HUES64 (cell line): ENCODE data around the gene PRPF18.

Source experiments
- H3K27ac ChIP-seq: 2 replicates; pipeline ENCODE4 v1.7.0; 2013; ENCODE audit warnings: low read depth, low read length, inconsistent platforms
- H3K27me3 ChIP-seq: 2 replicates; pipeline ENCODE4 v1.6.1; 2013; ENCODE audit warnings: mild to moderate bottlenecking, low read length; ENCODE audit not compliant: insufficient read depth
- H3K36me3 ChIP-seq: 2 replicates; pipeline ENCODE4 v1.6.1; 2013; ENCODE audit warnings: mild to moderate bottlenecking, low read length; ENCODE audit not compliant: insufficient read depth
- H3K4me1 ChIP-seq: 2 replicates; pipeline ENCODE4 v1.6.1; 2013; ENCODE audit warnings: mild to moderate bottlenecking, low read length, moderate library complexity; ENCODE audit not compliant: insufficient read depth
- H3K4me3 ChIP-seq: 2 replicates; pipeline ENCODE4 v1.5.1; 2013; ENCODE audit warnings: mild to moderate bottlenecking, low read length, moderate library complexity
- H3K9ac ChIP-seq: 2 replicates; pipeline ENCODE4 v1.6.1; 2013; ENCODE audit warnings: mild to moderate bottlenecking, low read depth, low read length
- H3K9me3 ChIP-seq: 2 replicates; pipeline ENCODE4 v1.6.1; 2013; ENCODE audit warnings: low read depth, low read length; ENCODE audit not compliant: insufficient read depth
- WGBS: fragments of 150-250, 120-280 bp; methylation state at CpG from one replicate; pipeline ENCODE4 v1.1.7; 2013; ENCODE audit warnings: missing lambda C conversion rate; 5-methylcytosine and 5-hydroxymethylcytosine counted together

PRPF18 gene

GRCh38 chr10:13604357-13605040 is 17.7 kb downstream of the PRPF18 start:
- 80% methylated on average over 1 of the region's 2 CpGs for WGBS
- Histone ChIP-seq H3K9ac (no peak overlapping the region), H3K4me1 (peaks cover 9% of the 10 kb centered on the region; the same call in 1 of the 2 replicates), H3K36me3 (peaks cover 36% of the 10 kb centered on the region), H3K27me3 (no peaks in the 10 kb centered on the region), H3K4me3 (no peak overlapping the region), H3K27ac (no peak overlapping the region), H3K9me3 (no peaks in the 10 kb centered on the region)

GRCh38 chr10:13608246-13608853 is 21.6 kb downstream of the PRPF18 start:
- peaks cover 9% of the 10 kb centered on the region; the same call in 1 of the 2 replicates for H3K4me1 ChIP-seq
- peak overlapping the region; percentile 39; the same call in 1 of the 2 replicates for H3K27ac ChIP-seq
- H3K9ac ChIP-seq: peak overlapping the region; percentile 39; the same call in 1 of the 2 replicates
- H3K4me3 ChIP-seq: no peak overlapping the region
- H3K27me3 ChIP-seq: no peaks in the 10 kb centered on the region
- WGBS: 93% methylated on average over 8 of the region's 8 CpGs
- H3K9me3 ChIP-seq: no peaks in the 10 kb centered on the region
- H3K36me3 ChIP-seq: peaks cover 32% of the 10 kb centered on the region

GRCh38 chr10:13612654-13613373 is 26.0 kb downstream of the PRPF18 start:
- H3K27ac ChIP-seq: no peak overlapping the region
- peaks cover 34% of the 10 kb centered on the region for H3K36me3 ChIP-seq
- no peaks in the 10 kb centered on the region for H3K27me3 ChIP-seq
- 93% methylated on average over 2 of the region's 3 CpGs for WGBS
- H3K9ac ChIP-seq: no peak overlapping the region
- peaks cover 42% of the 10 kb centered on the region for H3K4me1 ChIP-seq
- no peaks in the 10 kb centered on the region for H3K9me3 ChIP-seq
- no peak overlapping the region for H3K4me3 ChIP-seq

GRCh38 chr10:13613519-13613918 is 26.8 kb downstream of the PRPF18 start:
- no peaks in the 10 kb centered on the region for H3K9me3 ChIP-seq
- peaks cover 36% of the 10 kb centered on the region for H3K4me1 ChIP-seq
- H3K9ac ChIP-seq: no peak overlapping the region
- H3K36me3 ChIP-seq: peaks cover 38% of the 10 kb centered on the region
- WGBS: 83% methylated on average over 4 of the region's 5 CpGs
- H3K4me3 ChIP-seq: no peak overlapping the region
- H3K27me3 ChIP-seq: no peaks in the 10 kb centered on the region
- no peak overlapping the region for H3K27ac ChIP-seq

- Histone ChIP-seq H3K27me3 (no peaks in the 10 kb centered on the region), H3K36me3 (peaks cover 42% of the 10 kb centered on the region), H3K9me3 (no peaks in the 10 kb centered on the region), H3K9ac (peak overlapping the region; percentile 41; the same call in 1 of the 2 replicates), H3K4me3 (no peak overlapping the region), H3K4me1 (peaks cover 34% of the 10 kb centered on the region), H3K27ac (peak overlapping the region; percentile 71)
- WGBS: 76% methylated on average over 8 of the region's 8 CpGs
These were observed 28.0 kb downstream of the PRPF18 start for GRCh38 chr10:13614530-13615332.

GRCh38 chr10:13615650-13616300 is 29.0 kb downstream of the PRPF18 start:
- Histone ChIP-seq H3K36me3 (peaks cover 32% of the 10 kb centered on the region), H3K4me1 (peaks cover 34% of the 10 kb centered on the region), H3K4me3 (0 out of 2 replicates have a peak overlapping the region, but pooled peaks have one; percentile 1), H3K27me3 (no peaks in the 10 kb centered on the region), H3K9ac (peak overlapping the region; percentile 41), H3K27ac (peak overlapping the region; percentile 71), H3K9me3 (no peaks in the 10 kb centered on the region)
- WGBS: 37% methylated on average over 7 of the region's 7 CpGs

- no peak overlapping the region for H3K9ac ChIP-seq
- H3K4me3 ChIP-seq: no peak overlapping the region
- H3K9me3 ChIP-seq: no peaks in the 10 kb centered on the region
- H3K36me3 ChIP-seq: peaks cover 25% of the 10 kb centered on the region
- no peaks in the 10 kb centered on the region for H3K27me3 ChIP-seq
- H3K4me1 ChIP-seq: peaks cover 34% of the 10 kb centered on the region
- 92% methylated on average over 4 of the region's 4 CpGs for WGBS
- H3K27ac ChIP-seq: no peak overlapping the region; the same call in 1 of the 2 replicates
These were observed 30.4 kb downstream of the PRPF18 start for GRCh38 chr10:13617116-13617515.

- Histone ChIP-seq H3K9ac (no peak overlapping the region), H3K36me3 (peaks cover 17% of the 10 kb centered on the region; the same call in 1 of the 2 replicates), H3K4me3 (no peak overlapping the region), H3K9me3 (no peaks in the 10 kb centered on the region), H3K27ac (no peak overlapping the region), H3K27me3 (no peaks in the 10 kb centered on the region), H3K4me1 (peaks cover 9% of the 10 kb centered on the region; the same call in 1 of the 2 replicates)
- 88% methylated on average over 2 of the region's 2 CpGs for WGBS
These were observed 35.2 kb downstream of the PRPF18 start for GRCh38 chr10:13621931-13622330.

- Histone ChIP-seq H3K4me1 (peaks cover 24% of the 10 kb centered on the region), H3K36me3 (no peaks in the 10 kb centered on the region), H3K27me3 (no peaks in the 10 kb centered on the region), H3K9ac (no peak overlapping the region), H3K9me3 (no peaks in the 10 kb centered on the region), H3K4me3 (no peak overlapping the region), H3K27ac (no peak overlapping the region)
- WGBS: 100% methylated on average over 1 of the region's 1 CpG
These were observed 37.9 kb downstream of the PRPF18 start for GRCh38 chr10:13624630-13625029.
